Neural progenitor cell (in vitro differentiated cells): ENCODE data around the gene HLA-DQA2. TPM values are rescaled to one million over a fixed set of nuclear protein-coding genes. Genes with fewer than 3 reads are reported as not detected.
"Not testable (repeated sequence)": the region's sequence is repeated elsewhere in the genome, so short reads cannot be mapped to it uniquely, and the experiment has no call there.

ENCODE experiments used
- DNase-seq: peaks from one replicate; pipeline ENCODE4 v3.0.0-alpha.2; 2016; ENCODE audit warnings: low spot score
- H2AFZ ChIP-seq: fragments of 200-600 bp; sonication (generic); replicated peaks from 2 replicates; pipeline ENCODE4 v1.6.1; 2016; ENCODE audit warnings: antibody characterized with exemption
- H3F3A ChIP-seq: fragments of 200-600 bp; sonication (generic); 2 replicates; pipeline ENCODE4 v1.6.1; 2016; ENCODE audit warnings: antibody characterized with exemption, low read depth
- H3K27ac ChIP-seq: fragments of 200-600 bp; sonication (generic); 2 replicates; pipeline ENCODE4 v1.5.1; 2016; ENCODE audit warnings: mild to moderate bottlenecking
- H3K27me3 ChIP-seq: fragments of 200-600 bp; sonication (generic); 2 replicates; pipeline ENCODE4 v1.6.1; 2016; ENCODE audit warnings: mild to moderate bottlenecking, moderate library complexity
- H3K36me3 ChIP-seq: fragments of 200-600 bp; sonication (generic); 2 replicates; pipeline ENCODE4 v1.5.1; 2016
- H3K4me1 ChIP-seq: fragments of 200-600 bp; sonication (generic); 2 replicates; pipeline ENCODE4 v1.6.1; 2016; ENCODE audit warnings: mixed run types
- H3K4me2 ChIP-seq: fragments of 200-600 bp; sonication (generic); 2 replicates; pipeline ENCODE4 v1.6.1; 2016
- H3K4me3 ChIP-seq: fragments of 200-600 bp; sonication (generic); 2 replicates; pipeline ENCODE4 v1.5.1; 2016
- H3K79me2 ChIP-seq: fragments of 200-600 bp; sonication (generic); 2 replicates; pipeline ENCODE4 v1.6.1; 2016; ENCODE audit warnings: low read depth
- H3K9ac ChIP-seq: fragments of 200-600 bp; sonication (generic); 2 replicates; pipeline ENCODE4 v1.6.1; 2016
- H3K9me3 ChIP-seq: fragments of 200-600 bp; sonication (generic); 2 replicates; pipeline ENCODE4 v1.5.1; 2016; ENCODE audit warnings: low read depth
- H4K20me1 ChIP-seq: fragments of 200-600 bp; sonication (generic); 2 replicates; pipeline ENCODE4 v1.6.1; 2016; ENCODE audit warnings: low read depth
- H3K27ac Mint-ChIP-seq: 3 replicates; pipeline ENCODE4 v1.8.0; 2021; ENCODE audit warnings: mixed read lengths
- H3K27me3 Mint-ChIP-seq: 2 replicates; pipeline ENCODE4 v1.8.0; 2022; ENCODE audit warnings: low read depth, mild to moderate bottlenecking, inconsistent platforms, moderate library complexity, mixed read lengths; ENCODE audit not compliant: insufficient read depth
- H3K36me3 Mint-ChIP-seq: 3 replicates; pipeline ENCODE4 v1.8.0; 2021; ENCODE audit warnings: mixed read lengths
- H3K4me1 Mint-ChIP-seq: 3 replicates; pipeline ENCODE4 v1.8.0; 2021; ENCODE audit warnings: mixed read lengths
- H3K4me3 Mint-ChIP-seq: 3 replicates; pipeline ENCODE4 v1.8.0; 2021; ENCODE audit warnings: mild to moderate bottlenecking, moderate library complexity, mixed read lengths
- H3K9me3 Mint-ChIP-seq: 3 replicates; pipeline ENCODE4 v1.8.0; 2020; ENCODE audit warnings: mixed read lengths
- CTCF ChIP-seq: fragments of 200-600 bp; sonication (generic); IDR thresholded peaks from 2 replicates; pipeline ENCODE4 v1.5.1; 2017; ENCODE audit warnings: antibody characterized with exemption, mild to moderate bottlenecking
- EZH2 ChIP-seq: fragments of 200-600 bp; sonication (generic); IDR thresholded peaks from 2 replicates; pipeline ENCODE4 v1.6.1; 2017; ENCODE audit warnings: antibody characterized with exemption, mild to moderate bottlenecking, moderate library complexity
- EZH2phosphoT487 ChIP-seq: fragments of 200-600 bp; sonication (generic); IDR thresholded peaks from 2 replicates; pipeline ENCODE4 v1.6.1; 2017; ENCODE audit warnings: antibody characterized with exemption
- total RNA-seq: library from RNA; depleted of rRNA; stranded (reverse); fragments of >200 nt; gene quantifications from 2 replicates; pipeline ENCODE4 v1.2.3, GENCODE V29; 2015; ENCODE audit warnings: low replicate concordance

Gene HLA-DQA2
- total RNA-seq, 1 donor from 2014 or later = not detected

- Histone ChIP-seq H3K4me2 (no peak overlapping the region), H3K9ac (no peak overlapping the region), H3K27me3 (no peaks in the 10 kb centered on the region), H3K4me1 (no peaks in the 10 kb centered on the region), H3K4me3 (no peak overlapping the region), H2AFZ (no peak overlapping the region), H3K9me3 (no peaks in the 10 kb centered on the region), H3K36me3 (no peaks in the 10 kb centered on the region), H4K20me1 (no peaks in the 10 kb centered on the region), H3K27ac (no peak overlapping the region), H3F3A (no peaks in the 10 kb centered on the region), H3K79me2 (no peaks in the 10 kb centered on the region)
- TF ChIP-seq EZH2 (no peak), CTCF (peak; percentile 77)
- Mint-ChIP-seq H3K27me3 (no peaks in the 10 kb centered on the region), H3K4me1 (no peaks in the 10 kb centered on the region), H3K36me3 (no peaks in the 10 kb centered on the region), H3K27ac (no peak overlapping the region), H3K9me3 (peaks cover 2% of the 10 kb centered on the region), H3K4me3 (no peak overlapping the region)
- DNase-seq = peak; percentile 77
Observed at GRCh38 chr6:32700391-32701040, 40.7 kb upstream of the HLA-DQA2 start.

DNA sequence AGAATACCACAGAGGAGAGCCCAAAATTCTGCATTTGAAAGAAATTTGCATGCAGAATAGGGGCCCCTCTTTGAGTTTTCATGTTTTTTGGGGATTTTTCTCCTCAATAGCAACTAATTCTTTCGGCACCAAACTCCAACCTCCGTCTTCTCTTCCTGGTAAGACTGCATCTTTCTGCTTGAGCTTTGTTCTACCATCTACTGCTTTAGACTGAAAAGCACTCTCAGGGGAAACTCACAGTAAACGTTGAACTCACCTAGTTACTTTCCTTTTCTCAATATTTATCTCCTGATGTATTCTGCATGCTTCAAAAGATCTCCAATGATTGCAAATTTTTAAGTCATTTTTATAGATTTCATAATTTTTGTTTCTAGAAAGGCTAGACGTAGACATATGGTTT lies 37.8 kb upstream of the HLA-DQA2 start:
- TF ChIP-seq CTCF = no peak
- no peak for TF ChIP-seq EZH2
- no peak for TF ChIP-seq EZH2phosphoT487
- H3K9me3 ChIP-seq = no peaks in the 10 kb centered on the region
- Mint-ChIP-seq H3K27me3 (no peaks in the 10 kb centered on the region), H3K4me3 (no peak overlapping the region), H3K27ac (no peak overlapping the region), H3K4me1 (no peaks in the 10 kb centered on the region), H3K9me3 (peaks cover 2% of the 10 kb centered on the region), H3K36me3 (no peaks in the 10 kb centered on the region)
- H3K79me2 ChIP-seq = no peaks in the 10 kb centered on the region
- H3K27me3 ChIP-seq = no peaks in the 10 kb centered on the region
- no peaks in the 10 kb centered on the region for H3K36me3 ChIP-seq
- no peak overlapping the region for H3K9ac ChIP-seq
- no peak overlapping the region for H3K4me3 ChIP-seq
- H3K4me1 ChIP-seq = no peaks in the 10 kb centered on the region
- no peak for DNase-seq
- H2AFZ ChIP-seq = no peak overlapping the region
- no peak overlapping the region for H3K4me2 ChIP-seq
- H3K27ac ChIP-seq = no peak overlapping the region
- H4K20me1 ChIP-seq = no peaks in the 10 kb centered on the region
- no peaks in the 10 kb centered on the region for H3F3A ChIP-seq

DNA sequence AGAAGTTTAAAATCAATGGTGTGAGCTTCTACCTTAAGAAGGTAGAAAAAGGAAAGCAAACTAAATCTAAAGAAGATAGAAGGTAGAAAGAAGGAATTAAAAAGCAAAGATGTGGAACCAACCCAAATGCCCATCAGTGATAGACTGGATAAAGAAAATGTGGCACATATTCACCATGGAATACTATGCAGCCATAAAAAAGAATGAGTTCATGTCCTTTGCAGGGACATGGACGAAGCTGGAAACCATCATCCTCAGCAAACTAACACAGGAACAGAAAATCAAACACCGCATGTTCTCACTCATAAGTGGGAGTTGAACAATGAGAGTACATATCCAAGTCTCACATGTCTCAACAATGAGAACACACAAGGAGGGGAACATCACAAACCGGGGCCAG lies 36.0 kb upstream of the HLA-DQA2 start:
- H3K4me3 ChIP-seq, H3K9me3 ChIP-seq, H3K4me1 ChIP-seq, H3K79me2 ChIP-seq, H2AFZ ChIP-seq, H3K36me3 Mint-ChIP-seq, H3K4me1 Mint-ChIP-seq, H4K20me1 ChIP-seq, H3K9ac ChIP-seq, H3K4me2 ChIP-seq, H3K27me3 Mint-ChIP-seq, H3K4me3 Mint-ChIP-seq, H3F3A ChIP-seq, H3K27me3 ChIP-seq, DNase-seq, H3K36me3 ChIP-seq, H3K27ac Mint-ChIP-seq, H3K27ac ChIP-seq, H3K9me3 Mint-ChIP-seq: not testable (repeated sequence)

DNA sequence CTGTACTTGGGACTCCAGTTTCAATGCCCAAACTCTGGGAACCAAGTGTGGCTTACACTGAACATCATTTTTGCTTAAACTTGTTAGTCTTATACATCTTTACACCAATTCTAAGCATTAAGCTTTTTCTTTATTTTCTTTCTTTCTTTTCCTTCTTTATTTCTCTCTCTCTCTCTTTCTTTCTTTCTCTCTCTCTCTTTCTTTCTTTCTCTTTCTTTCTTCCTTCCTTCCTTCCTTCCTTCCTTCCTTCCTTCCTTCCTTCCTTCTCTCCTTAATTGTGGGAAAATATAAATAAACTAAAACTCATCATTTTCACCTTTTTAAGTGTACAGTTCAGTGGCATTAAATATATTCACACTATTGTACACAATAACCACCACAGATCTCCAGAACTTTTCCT lies 31.6 kb upstream of the HLA-DQA2 start:
- H3F3A ChIP-seq = no peaks in the 10 kb centered on the region
- H3K79me2 ChIP-seq = no peaks in the 10 kb centered on the region
- no peak overlapping the region for H3K4me2 ChIP-seq
- H2AFZ ChIP-seq = no peak overlapping the region
- no peaks in the 10 kb centered on the region for H3K27me3 Mint-ChIP-seq
- no peaks in the 10 kb centered on the region for H3K4me1 ChIP-seq
- H3K27me3 ChIP-seq = no peaks in the 10 kb centered on the region
- H3K4me1 Mint-ChIP-seq = no peaks in the 10 kb centered on the region
- no peak overlapping the region for H3K27ac ChIP-seq
- TF ChIP-seq EZH2phosphoT487 (no peak), EZH2 (no peak), CTCF (no peak)
- H3K36me3 ChIP-seq = no peaks in the 10 kb centered on the region
- no peak for DNase-seq
- H3K4me3 Mint-ChIP-seq = no peak overlapping the region
- no peaks in the 10 kb centered on the region for H3K36me3 Mint-ChIP-seq
- H3K27ac Mint-ChIP-seq = no peak overlapping the region
- no peak overlapping the region for H3K4me3 ChIP-seq
- peaks cover 2% of the 10 kb centered on the region for H3K9me3 Mint-ChIP-seq
- H3K9ac ChIP-seq = no peak overlapping the region
- no peaks in the 10 kb centered on the region for H3K9me3 ChIP-seq
- H4K20me1 ChIP-seq = no peaks in the 10 kb centered on the region
